Calu3 (cell line): ENCODE results near the gene MYH9. TPM values are rescaled to one million over a fixed set of nuclear protein-coding genes. Genes with fewer than 3 reads are reported as not detected.
"Not testable (repeated sequence)": the region's sequence is repeated elsewhere in the genome, so short reads cannot be mapped to it uniquely, and the experiment has no call there.

Source experiments
- BruUV-seq: library from RNA; stranded (reverse); fragments of 400-500 nt; replicated peaks from 2 replicates; lab custom pipeline; 2021; lab: Mats Ljungman, UMichigan
- CTCF ChIA-PET: fragments of 300-600 bp; sonication (Branson Sonifier 250); formaldehyde crosslinking; loops from one replicate; lab custom pipeline; 2022; ENCODE audit warnings: antibody characterized with exemption; lab: Charles Lee
- DNase-seq: peaks from one replicate; pipeline ENCODE4 v3.0.0; 2022
- H3K27ac Mint-ChIP-seq: one replicate; pipeline ENCODE4 v1.8.0; 2022; ENCODE audit warnings: mixed read lengths; ENCODE audit not compliant: unreplicated experiment
- H3K27me3 Mint-ChIP-seq: one replicate; pipeline ENCODE4 v1.8.0; 2022; ENCODE audit warnings: mixed read lengths; ENCODE audit not compliant: unreplicated experiment
- H3K36me3 Mint-ChIP-seq: one replicate; pipeline ENCODE4 v1.8.0; 2022; ENCODE audit warnings: mild to moderate bottlenecking, moderate library complexity, mixed read lengths; ENCODE audit not compliant: insufficient read depth, unreplicated experiment
- H3K4me1 Mint-ChIP-seq: one replicate; pipeline ENCODE4 v1.8.0; 2022; ENCODE audit warnings: mild to moderate bottlenecking, low read depth, mixed read lengths; ENCODE audit not compliant: unreplicated experiment
- H3K4me3 Mint-ChIP-seq: one replicate; pipeline ENCODE4 v1.8.0; 2022; ENCODE audit warnings: mild to moderate bottlenecking, low read depth, moderate library complexity, mixed read lengths; ENCODE audit not compliant: unreplicated experiment
- H3K9me3 Mint-ChIP-seq: one replicate; pipeline ENCODE4 v1.8.0; 2022; ENCODE audit warnings: low read depth, mixed read lengths; ENCODE audit not compliant: unreplicated experiment
- intact Hi-C: fragments of 100-400 bp; cut with micrococcal nuclease; formaldehyde crosslinking; loops from one replicate; pipeline ENCODE4 v1.10.0; 2022; ENCODE audit not compliant: unreplicated experiment
- total RNA-seq: library from RNA; stranded (reverse); gene quantifications from 2 replicates; pipeline ENCODE4 v1.2.3, GENCODE V29; 2022
- TF ChIP-seq, protein P1 (sequence below): fragments of 200-600 bp; IDR thresholded peaks from one replicate; pipeline ENCODE4 v1.8.0; 2022; ENCODE audit warnings: antibody characterized with exemption; ENCODE audit not compliant: unreplicated experiment

MYH9 gene
- total RNA-seq, 1 experiment from 2014 or later = 606 TPM

GRCh38 chr22:36256478-36256877 lies 131.3 kb downstream of the MYH9 start:
- H3K27me3 Mint-ChIP-seq = no peaks in the 10 kb centered on the region
- CTCF ChIA-PET = no interaction called here
- peaks cover 71% of the 10 kb centered on the region for H3K36me3 Mint-ChIP-seq
- H3K27ac Mint-ChIP-seq = peak overlapping the region; percentile 9
- TF ChIP-seq, protein P1, sequence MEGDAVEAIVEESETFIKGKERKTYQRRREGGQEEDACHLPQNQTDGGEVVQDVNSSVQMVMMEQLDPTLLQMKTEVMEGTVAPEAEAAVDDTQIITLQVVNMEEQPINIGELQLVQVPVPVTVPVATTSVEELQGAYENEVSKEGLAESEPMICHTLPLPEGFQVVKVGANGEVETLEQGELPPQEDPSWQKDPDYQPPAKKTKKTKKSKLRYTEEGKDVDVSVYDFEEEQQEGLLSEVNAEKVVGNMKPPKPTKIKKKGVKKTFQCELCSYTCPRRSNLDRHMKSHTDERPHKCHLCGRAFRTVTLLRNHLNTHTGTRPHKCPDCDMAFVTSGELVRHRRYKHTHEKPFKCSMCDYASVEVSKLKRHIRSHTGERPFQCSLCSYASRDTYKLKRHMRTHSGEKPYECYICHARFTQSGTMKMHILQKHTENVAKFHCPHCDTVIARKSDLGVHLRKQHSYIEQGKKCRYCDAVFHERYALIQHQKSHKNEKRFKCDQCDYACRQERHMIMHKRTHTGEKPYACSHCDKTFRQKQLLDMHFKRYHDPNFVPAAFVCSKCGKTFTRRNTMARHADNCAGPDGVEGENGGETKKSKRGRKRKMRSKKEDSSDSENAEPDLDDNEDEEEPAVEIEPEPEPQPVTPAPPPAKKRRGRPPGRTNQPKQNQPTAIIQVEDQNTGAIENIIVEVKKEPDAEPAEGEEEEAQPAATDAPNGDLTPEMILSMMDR = no peak
- no peaks in the 10 kb centered on the region for H3K9me3 Mint-ChIP-seq
- H3K4me1 Mint-ChIP-seq = peaks cover 63% of the 10 kb centered on the region
- BruUV-seq = no TSS peak
- H3K4me3 Mint-ChIP-seq = peak overlapping the region; percentile 94
- intact Hi-C loops = no loop called here
- DNase-seq = no peak

DNA sequence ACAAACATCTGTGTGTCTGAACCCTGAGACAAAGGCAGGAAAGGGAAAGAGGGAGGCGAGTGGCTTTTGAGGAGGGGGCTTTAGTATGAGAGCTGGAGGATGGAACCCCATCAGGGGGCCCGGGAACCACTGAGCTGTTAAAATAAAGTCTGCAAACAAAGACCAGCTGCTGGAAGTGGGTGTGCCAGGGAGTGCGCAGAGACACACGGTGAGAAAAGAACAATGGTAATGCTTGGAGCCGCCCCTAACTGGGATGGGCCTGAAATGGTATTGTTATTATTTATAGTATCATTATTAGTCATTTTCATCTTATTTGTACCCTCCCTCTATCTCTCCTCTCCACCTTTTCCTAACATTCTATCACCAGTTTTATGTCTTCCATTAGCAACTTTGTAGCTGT lies 132.2 kb downstream of the MYH9 start:
- H3K9me3 Mint-ChIP-seq, DNase-seq, intact Hi-C loops, BruUV-seq, CTCF ChIA-PET, H3K27me3 Mint-ChIP-seq: not testable (repeated sequence)
- peak overlapping the region; percentile 94 for H3K4me3 Mint-ChIP-seq
- H3K36me3 Mint-ChIP-seq = peaks cover 75% of the 10 kb centered on the region
- peaks cover 72% of the 10 kb centered on the region for H3K4me1 Mint-ChIP-seq
- peak overlapping the region; percentile 71 for H3K27ac Mint-ChIP-seq

DNA sequence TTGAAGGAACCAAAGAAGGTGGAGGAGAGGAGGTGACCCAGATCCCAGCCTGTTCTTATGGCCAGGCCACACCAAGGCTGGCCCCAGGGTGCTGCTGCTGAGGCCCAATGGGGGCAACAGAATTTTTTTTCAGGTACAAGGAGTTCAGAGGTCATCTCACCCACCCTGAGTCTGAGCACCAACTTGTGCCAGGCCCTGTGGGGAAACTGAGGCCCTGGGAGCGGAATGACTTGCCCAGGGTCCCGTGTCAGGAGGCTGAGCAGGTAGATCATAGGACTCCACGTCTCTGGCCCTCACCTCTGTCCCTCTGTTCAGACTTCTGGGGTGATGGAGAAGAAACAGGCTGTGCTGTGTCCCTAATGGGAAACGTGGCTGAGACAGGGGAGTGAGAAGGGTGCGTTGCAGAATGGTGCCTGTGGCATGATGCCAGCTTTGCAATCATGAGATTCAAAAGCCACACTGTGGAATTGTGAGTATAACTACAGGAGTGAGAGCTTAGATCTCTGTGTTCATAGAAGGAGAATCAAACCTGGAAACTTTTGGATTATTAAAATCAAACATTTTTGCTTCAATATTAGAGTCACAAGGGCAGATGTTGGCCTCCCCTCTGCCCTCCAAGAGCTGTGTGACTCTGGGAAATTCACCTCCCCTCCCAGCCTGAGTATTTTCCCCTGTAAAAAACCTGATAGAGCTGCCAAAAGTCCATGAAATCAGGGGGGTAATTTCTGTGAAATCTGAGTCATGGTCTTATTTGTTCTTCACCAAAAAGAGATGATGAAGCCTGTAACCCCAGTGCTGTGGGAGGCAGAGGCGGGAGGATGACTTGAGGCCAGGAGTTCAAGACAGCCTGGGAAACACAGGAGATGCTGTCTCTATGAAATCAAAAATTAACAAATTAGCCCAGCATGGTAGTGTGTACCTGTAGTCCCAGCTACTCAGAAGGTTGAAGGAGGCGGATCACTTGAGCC lies 134.0 kb downstream of the MYH9 start:
- TSS peak; percentile 76 for BruUV-seq
- CTCF ChIA-PET = interaction anchor here (0.5 to 7.3 kb wide), 8 partner anchors 10 to 203 kb away, joined by 3 to 63 read pairs (median 4); partner anchors contain the start of gene APOL2
- peaks cover 88% of the 10 kb centered on the region for H3K4me1 Mint-ChIP-seq
- H3K36me3 Mint-ChIP-seq = peaks cover 68% of the 10 kb centered on the region
- peak overlapping the region; percentile 94 for H3K4me3 Mint-ChIP-seq
- no peaks in the 10 kb centered on the region for H3K9me3 Mint-ChIP-seq
- intact Hi-C loops = loop anchor here (2.0 kb wide), 1 partner anchor 15 kb away; the partner anchor contains the start of gene APOL2
- no peak for DNase-seq
- TF ChIP-seq, protein P1 = no peak
- H3K27ac Mint-ChIP-seq = peak overlapping the region; percentile 71
- H3K27me3 Mint-ChIP-seq = no peaks in the 10 kb centered on the region

GRCh38 chr22:36252754-36253522 lies 134.8 kb downstream of the MYH9 start, which contains the start of gene APOL1:
Gene APOL1 (plus strand): TSS chr22:36253133. CDS start chr22:36254956, 1,823 bp downstream.
- TF ChIP-seq, protein P1 = no peak
- H3K9me3 Mint-ChIP-seq = no peaks in the 10 kb centered on the region
- CTCF ChIA-PET = interaction anchor here (0.5 to 7.3 kb wide), 5 partner anchors 14 to 204 kb away, joined by 3 to 63 read pairs (median 4); partner anchors contain the start of gene APOL2
- H3K36me3 Mint-ChIP-seq = peaks cover 59% of the 10 kb centered on the region
- intact Hi-C loops = loop anchor here (2.0 kb wide), 1 partner anchor 14 kb away; the partner anchor contains the start of gene APOL2
- H3K27ac Mint-ChIP-seq = peak within 1 kb of the TSS; percentile 71
- peak; percentile 74 for DNase-seq
- BruUV-seq = no TSS peak
- peaks cover 88% of the 10 kb centered on the region for H3K4me1 Mint-ChIP-seq
- H3K4me3 Mint-ChIP-seq = peak within 1 kb of the TSS; percentile 94
- no peaks in the 10 kb centered on the region for H3K27me3 Mint-ChIP-seq

DNA sequence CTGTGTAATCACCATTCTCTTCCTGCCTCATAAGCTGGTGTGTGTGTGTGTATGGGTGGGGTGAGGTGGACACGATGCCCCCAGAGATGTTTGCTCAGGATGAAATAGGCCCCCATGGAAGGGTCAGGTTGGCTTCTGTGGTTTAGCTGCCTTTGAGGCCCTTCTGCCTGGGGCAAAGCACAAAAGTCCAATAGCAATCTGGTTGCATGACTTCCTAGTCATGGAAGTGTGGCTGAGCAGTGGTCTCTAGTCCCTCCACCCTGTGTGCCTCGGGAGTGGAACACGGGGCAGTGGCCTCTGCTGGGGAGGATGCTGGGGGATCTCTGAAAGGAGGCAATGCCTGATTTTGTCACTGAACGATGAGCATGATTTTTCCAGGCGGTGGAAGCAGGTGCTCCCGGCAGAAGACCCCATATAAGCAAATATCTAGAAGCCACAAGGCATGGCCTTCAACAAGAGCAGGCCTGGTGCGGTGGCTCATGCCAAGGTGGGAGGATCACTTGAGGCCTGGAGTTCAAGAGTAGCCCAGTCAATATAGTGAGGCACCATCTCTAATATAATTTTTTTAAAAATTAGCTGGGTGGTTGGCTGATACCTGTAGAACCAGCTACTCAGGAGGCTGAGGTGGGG lies 135.7 kb downstream of the MYH9 start:
- not testable (repeated sequence) for H3K9me3 Mint-ChIP-seq, DNase-seq, BruUV-seq, H3K27me3 Mint-ChIP-seq
- Mint-ChIP-seq H3K4me1 (peaks cover 88% of the 10 kb centered on the region), H3K36me3 (peaks cover 56% of the 10 kb centered on the region), H3K4me3 (peak overlapping the region; percentile 94), H3K27ac (peak overlapping the region; percentile 71)
- intact Hi-C loops = loop anchor here (2.0 kb wide), 1 partner anchor 13 kb away; the partner anchor contains the start of gene APOL2
- CTCF ChIA-PET = interaction anchor here (0.6 to 7.3 kb wide), 5 partner anchors 13 to 203 kb away, joined by 3 to 63 read pairs (median 4); partner anchors contain the start of gene APOL2

GRCh38 chr22:36250292-36250960 lies 137.3 kb downstream of the MYH9 start:
- peak overlapping the region; percentile 65 for H3K4me3 Mint-ChIP-seq
- BruUV-seq, intact Hi-C loops, H3K27me3 Mint-ChIP-seq, H3K9me3 Mint-ChIP-seq: not testable (repeated sequence)
- peaks cover 48% of the 10 kb centered on the region for H3K36me3 Mint-ChIP-seq
- H3K27ac Mint-ChIP-seq = peak overlapping the region; percentile 71
- CTCF ChIA-PET = interaction anchor here (7.3 kb wide), 1 partner anchor 12 kb away, joined by 63 read pairs; the partner anchor contains the start of gene APOL2
- peaks cover 87% of the 10 kb centered on the region for H3K4me1 Mint-ChIP-seq
- DNase-seq = peak; percentile 60
